Esophagus squamous epithelium (tissue), 5 donors: ENCODE data around the gene RPA1. TPM values are rescaled to one million over a fixed set of nuclear protein-coding genes. Genes with fewer than 3 reads are reported as not detected.

Experiments used
- DNase-seq: peaks from one replicate; lab custom pipeline; 2025; lab: John Stamatoyannopoulos, UW
- H3K27ac ChIP-seq, 4 donors: fragments of 200-600 bp; sonication (generic); one replicate each; pipeline ENCODE4 v1.5.1; 2016 to 2019; ENCODE audit warnings: mild to moderate bottlenecking in 1 of 4
- H3K27me3 ChIP-seq, 4 donors: fragments of 200-600 bp; sonication (generic); 1 replicate in 3 of 4; 2 replicates in 1 of 4; pipeline versions ENCODE4 v1.5.1 to v1.6.0; 2017 to 2021; ENCODE audit warnings: antibody characterized with exemption in 1 of 4
- H3K36me3 ChIP-seq, 3 donors: fragments of 200-600 bp; sonication (generic); one replicate each; pipeline ENCODE4 v1.5.1; 2016 to 2019
- H3K4me1 ChIP-seq, 3 donors: fragments of 200-600 bp; sonication (generic); one replicate each; pipeline ENCODE4 v1.5.1; 2017 to 2019
- H3K4me3 ChIP-seq, 4 donors: fragments of 200-600 bp; sonication (generic); 1 replicate in 3 of 4; 2 replicates in 1 of 4; pipeline ENCODE4 v1.5.1; 2016 to 2019; ENCODE audit warnings: mild to moderate bottlenecking in 2 of 4, moderate library complexity in 1 of 4
- H3K9me3 ChIP-seq, 3 donors: fragments of 200-600 bp; sonication (generic); one replicate each; pipeline ENCODE4 v1.5.1; 2016 to 2019
- CTCF ChIP-seq, 6 experiments: fragments of 450-650 bp in 4 of 6; fragments of 200-600 bp in 2 of 6; sonication (generic) in 2 of 6; IDR thresholded peaks; one replicate each; pipeline ENCODE4 v1.5.1; 2016 to 2019; ENCODE audit warnings: antibody characterized with exemption in 6 of 6, mild to moderate bottlenecking in 4 of 6, moderate library complexity in 4 of 6
- POLR2A ChIP-seq, 4 donors: fragments of 450-650 bp; IDR thresholded peaks; one replicate each; pipeline ENCODE4 v1.6.1; 2017; ENCODE audit warnings: antibody characterized with exemption in 4 of 4, mild to moderate bottlenecking in 4 of 4, moderate library complexity in 3 of 4
- WGBS, 2 donors: methylation state at CpG; one replicate each; pipeline ENCODE4 v1.1.5; 2018; 5-methylcytosine and 5-hydroxymethylcytosine counted together
- intact Hi-C: fragments of 100-400 bp; cut with DNase I; formaldehyde crosslinking; loops from one replicate; pipeline ENCODE4 v1.15.0; 2022
- total RNA-seq, 4 donors: library from RNA; depleted of rRNA; stranded (reverse); fragments of >200 nt; gene quantifications; one replicate each; pipeline ENCODE4 v1.1.0, GENCODE V29; 2016
- donor health status: DM: yes; HTN: yes; CAD: no.

RPA1 gene
- total RNA-seq, 4 donors from 2014 or later = 16.3 to 29.8 (median 25.6) TPM

GRCh38 chr17:1872976-1873375 is 43.2 kb downstream of the RPA1 start:
- WGBS, 2 donors = 72 to 89% methylated on average over 4 of the region's 4 CpGs
- intact Hi-C loops = no loop called here
- Histone ChIP-seq H3K4me3 (no peak overlapping the region), H3K27ac (no peak overlapping the region), H3K27me3 (no peaks in the 10 kb centered on the region), H3K9me3 (no peaks in the 10 kb centered on the region), H3K4me1 (no peaks in the 10 kb centered on the region), H3K36me3 (peaks cover 0 to 95% (median 20%) of the 10 kb centered on the region in 3 donors)
- no peak for DNase-seq
- TF ChIP-seq POLR2A (IDR thresholded peaks at IDR 0.05) (no peak), CTCF (IDR thresholded peaks at IDR 0.05) (no peak)

GRCh38 chr17:1873418-1873817 is 43.6 kb downstream of the RPA1 start:
- no peaks in the 10 kb centered on the region for H3K9me3 ChIP-seq
- no peaks in the 10 kb centered on the region for H3K4me1 ChIP-seq
- H3K27ac ChIP-seq = no peak overlapping the region
- H3K4me3 ChIP-seq = no peak overlapping the region
- WGBS, 2 donors = 78 to 94% methylated on average over 5 to 9 of the region's 9 CpGs
- DNase-seq = no peak
- intact Hi-C loops = no loop called here
- H3K36me3 ChIP-seq = peaks cover 0 to 97% (median 20%) of the 10 kb centered on the region in 3 donors
- TF ChIP-seq POLR2A (IDR thresholded peaks at IDR 0.05) (no peak), CTCF (IDR thresholded peaks at IDR 0.05) (no peak)
- H3K27me3 ChIP-seq = no peaks in the 10 kb centered on the region

GRCh38 chr17:1875597-1875996 is 45.8 kb downstream of the RPA1 start:
- DNase-seq = no peak
- H3K4me1 ChIP-seq = no peaks in the 10 kb centered on the region
- no peak for TF ChIP-seq CTCF (IDR thresholded peaks at IDR 0.05)
- no peak for TF ChIP-seq POLR2A (IDR thresholded peaks at IDR 0.05)
- WGBS, 2 donors = 76 to 78% methylated on average over 4 of the region's 4 CpGs
- no peaks in the 10 kb centered on the region for H3K9me3 ChIP-seq
- no peak overlapping the region for H3K4me3 ChIP-seq
- intact Hi-C loops = no loop called here
- no peaks in the 10 kb centered on the region for H3K27me3 ChIP-seq
- peaks cover 5 to 98% (median 41%) of the 10 kb centered on the region in 3 donors for H3K36me3 ChIP-seq
- H3K27ac ChIP-seq = no peak overlapping the region

GRCh38 chr17:1878419-1879121 is 48.8 kb downstream of the RPA1 start:
- no peak for DNase-seq
- Histone ChIP-seq H3K4me1 (no peaks in the 10 kb centered on the region), H3K36me3 (peaks cover 12 to 100% (median 50%) of the 10 kb centered on the region in 3 donors), H3K4me3 (no peak overlapping the region), H3K9me3 (no peaks in the 10 kb centered on the region), H3K27ac (no peak overlapping the region), H3K27me3 (no peaks in the 10 kb centered on the region)
- intact Hi-C loops = no loop called here
- WGBS, 2 donors = 73% methylated on average over 12 to 17 of the region's 17 CpGs
- TF ChIP-seq CTCF (IDR thresholded peaks at IDR 0.05) (no peak), POLR2A (IDR thresholded peaks at IDR 0.05) (no peak)

GRCh38 chr17:1880851-1881630 is 51.2 kb downstream of the RPA1 start:
- Histone ChIP-seq H3K4me1 (no peaks in the 10 kb centered on the region), H3K4me3 (no peak overlapping the region), H3K27me3 (no peaks in the 10 kb centered on the region), H3K9me3 (no peaks in the 10 kb centered on the region), H3K27ac (no peak overlapping the region), H3K36me3 (peaks cover 22 to 100% (median 62%) of the 10 kb centered on the region in 3 donors)
- no peak for DNase-seq
- intact Hi-C loops = no loop called here
- 86% methylated on average over 10 to 12 of the region's 12 CpGs for WGBS, 2 donors
- no peak for TF ChIP-seq POLR2A (IDR thresholded peaks at IDR 0.05)
- TF ChIP-seq CTCF (IDR thresholded peaks at IDR 0.05) = no peak
